Keratinocyte (primary cell): ENCODE measurements around the gene FRY. TPM values are rescaled to one million over a fixed set of nuclear protein-coding genes. Genes with fewer than 3 reads are reported as not detected.

Experiments used
- DNase-seq: peaks from one replicate; pipeline ENCODE4 v3.0.0-alpha.2; 2011; ENCODE audit warnings: low read depth, missing footprints, low spot score
- FAIRE-seq: peaks from 2 replicates; lab custom pipeline; 2011; peaks lifted over from hg19 to GRCh38; lab: Jason Lieb, UNC
- H2AFZ ChIP-seq: 2 replicates; pipeline ENCODE4 v1.6.0; 2012; ENCODE audit warnings: low read length, control low read depth, inconsistent platforms; ENCODE audit not compliant: control insufficient read depth
- H3K27ac ChIP-seq: 2 replicates; pipeline ENCODE4 v1.5.1; 2011; ENCODE audit warnings: low read length; ENCODE audit not compliant: control insufficient read depth, insufficient read depth
- H3K27me3 ChIP-seq: 3 replicates; pipeline ENCODE4 v1.6.0; 2011; ENCODE audit warnings: low read length; ENCODE audit not compliant: control insufficient read depth, insufficient read depth; ENCODE audit errors: extremely low read depth
- H3K36me3 ChIP-seq, 2 experiments: 2 replicates in 1 of 2; 3 replicates in 1 of 2; pipeline ENCODE4 v1.5.1; 2011; ENCODE audit warnings: low read length in 2 of 2, mild to moderate bottlenecking in 1 of 2; ENCODE audit not compliant: control insufficient read depth in 2 of 2, insufficient read depth in 2 of 2; ENCODE audit errors: extremely low read depth in 1 of 2
- H3K4me1 ChIP-seq: 3 replicates; pipeline ENCODE4 v1.5.1; 2011; ENCODE audit warnings: low read length; ENCODE audit not compliant: control insufficient read depth, insufficient read depth; ENCODE audit errors: extremely low read depth
- H3K4me2 ChIP-seq: 3 replicates; pipeline ENCODE4 v1.6.0; 2011; ENCODE audit warnings: low read depth, low read length; ENCODE audit not compliant: control insufficient read depth, insufficient read depth; ENCODE audit errors: extremely low read depth
- H3K4me3 ChIP-seq, 3 experiments: fragments of 200-600 bp in 1 of 3; sonication (generic) in 1 of 3; 2 replicates in 2 of 3; 3 replicates in 1 of 3; pipeline ENCODE4 v1.5.1; 2011 to 2016; ENCODE audit warnings: low read length in 3 of 3, mild to moderate bottlenecking in 3 of 3, control low read depth in 2 of 3, inconsistent platforms in 1 of 3, low read depth in 1 of 3, mixed read lengths in 1 of 3, mixed run types in 1 of 3, moderate library complexity in 1 of 3; ENCODE audit not compliant: control insufficient read depth in 2 of 3, insufficient read depth in 2 of 3; ENCODE audit errors: extremely low read depth in 1 of 3
- H3K79me2 ChIP-seq: 2 replicates; pipeline ENCODE4 v1.6.0; 2012; ENCODE audit warnings: low read length; ENCODE audit not compliant: control insufficient read depth, insufficient read depth
- H3K9ac ChIP-seq: 3 replicates; pipeline ENCODE4 v1.6.0; 2011; ENCODE audit warnings: low read length; ENCODE audit not compliant: control insufficient read depth, insufficient read depth; ENCODE audit errors: extremely low read depth
- H3K9me1 ChIP-seq: 3 replicates; pipeline ENCODE4 v1.6.0; 2011; ENCODE audit warnings: low read length; ENCODE audit not compliant: control insufficient read depth, insufficient read depth; ENCODE audit errors: extremely low read depth
- H3K9me3 ChIP-seq: 2 replicates; pipeline ENCODE4 v1.5.1; 2012; ENCODE audit warnings: low read depth, low read length; ENCODE audit not compliant: control insufficient read depth
- H4K20me1 ChIP-seq: 3 replicates; pipeline ENCODE4 v1.6.0; 2011; ENCODE audit warnings: low read length; ENCODE audit not compliant: control insufficient read depth, insufficient read depth; ENCODE audit errors: extremely low read depth
- CTCF ChIP-seq, 3 experiments: IDR thresholded peaks in 1 of 3; conservative IDR thresholded peaks in 1 of 3; optimal IDR thresholded peaks in 1 of 3; 2 replicates in 2 of 3; 3 replicates in 1 of 3; pipeline versions ENCODE3 to v1.5.1; 2011; ENCODE audit warnings: low read length in 3 of 3, mild to moderate bottlenecking in 3 of 3, moderate library complexity in 2 of 3, control low read depth in 1 of 3, inconsistent platforms in 1 of 3; ENCODE audit not compliant: insufficient read depth in 2 of 3; ENCODE audit errors: extremely low read depth in 1 of 3
- EZH2 ChIP-seq: IDR thresholded peaks from one replicate; pipeline ENCODE4 v1.6.1; 2012; ENCODE audit warnings: inconsistent platforms, mild to moderate bottlenecking, low read length, moderate library complexity
- dilution Hi-C: fragments of 300-500 bp; cut with MboI; formaldehyde crosslinking; loops from one replicate; pipeline ENCODE4 v1.7.0; 2020; ENCODE audit warnings: low sequenced_read_pairs; ENCODE audit not compliant: extremely low pct_ligation_motif_present
- polyA plus RNA-seq, 5 experiments: library from polyadenylated mRNA; depleted of rRNA in 3 of 5; stranded (reverse) in 3 of 5; stranded (forward) in 1 of 5; unstranded in 1 of 5; fragments of >200 nt; gene quantifications; 1 replicate in 1 of 5; 2 replicates in 3 of 5; 3 replicates in 1 of 5; pipeline versions ENCODE4 v1.2.1 to v1.2.3, GENCODE V29; 2011 to 2012; ENCODE audit warnings: missing spikeins in 2 of 5, low read depth in 1 of 5, low replicate concordance in 1 of 5

The FRY gene
- polyA plus RNA-seq, 1 donor (not counting 4 experiments of a cell fraction or from before 2014, with no cell fraction given) = 0.80 TPM

- no peak overlapping the region for H3K9ac ChIP-seq
- no peaks in the 10 kb centered on the region for H3K9me1 ChIP-seq
- no peaks in the 10 kb centered on the region for H3K79me2 ChIP-seq
- FAIRE-seq = no peak
- no peaks in the 10 kb centered on the region for H3K9me3 ChIP-seq
- TF ChIP-seq EZH2 (no peak), CTCF (optimal IDR thresholded peaks at IDR 0.05 in 1 of 3, IDR thresholded peaks at IDR 0.05 in 1 of 3, conservative IDR thresholded peaks at IDR 0.05 in 1 of 3; ENCODE audit: extremely low read depth in 1 of 3, insufficient read depth in 2 of 3, low read length in 3 of 3) (no peak)
- dilution Hi-C loops = no loop called here
- H3K36me3 ChIP-seq = no peaks in the 10 kb centered on the region
- no peaks in the 10 kb centered on the region for H3K4me1 ChIP-seq
- no peaks in the 10 kb centered on the region for H4K20me1 ChIP-seq
- DNase-seq = no peak
- H3K4me3 ChIP-seq = no peak overlapping the region
- H3K4me2 ChIP-seq = no peak overlapping the region
- no peaks in the 10 kb centered on the region for H3K27me3 ChIP-seq
- no peak overlapping the region for H2AFZ ChIP-seq
- no peak overlapping the region for H3K27ac ChIP-seq
These were observed 274.1 kb downstream of the FRY start for GRCh38 chr13:32305646-32306045.

- dilution Hi-C loops = no loop called here
- H3K4me2 ChIP-seq = peak overlapping the region; percentile 68
These were observed 277.9 kb downstream of the FRY start for GRCh38 chr13:32309312-32310133.

More at GRCh38 chr13:32309312-32310133, 277.9 kb downstream of the FRY start:
- H3K9me1 ChIP-seq = no peaks in the 10 kb centered on the region
- peak overlapping the region in 1 of 3 experiments; percentile 26 for H3K4me3 ChIP-seq
- H3K27me3 ChIP-seq = no peaks in the 10 kb centered on the region
- H2AFZ ChIP-seq = peak overlapping the region; percentile 53
- DNase-seq (no peak), FAIRE-seq (no peak)
- no peaks in the 10 kb centered on the region for H3K9me3 ChIP-seq
- no peaks in the 10 kb centered on the region for H3K36me3 ChIP-seq
- H3K4me1 ChIP-seq = no peaks in the 10 kb centered on the region
- H3K9ac ChIP-seq = no peak overlapping the region
- H4K20me1 ChIP-seq = no peaks in the 10 kb centered on the region
- H3K79me2 ChIP-seq = no peaks in the 10 kb centered on the region
- H3K27ac ChIP-seq = no peak overlapping the region
- TF ChIP-seq EZH2 (no peak), CTCF (optimal IDR thresholded peaks at IDR 0.05 in 1 of 3, IDR thresholded peaks at IDR 0.05 in 1 of 3, conservative IDR thresholded peaks at IDR 0.05 in 1 of 3; ENCODE audit: extremely low read depth in 1 of 3, insufficient read depth in 2 of 3, low read length in 3 of 3) (no peak)
